ENCODE measurements around the gene CACTIN. TPM values are rescaled to one million over a fixed set of nuclear protein-coding genes. Genes with fewer than 3 reads are reported as not detected.

The CACTIN gene
- total RNA-seq, 1 donor from 2014 or later: 26.7 TPM

GRCh38 chr19:3661284-3662238 is 35.0 kb upstream of the CACTIN start:
- Mint-ChIP-seq H3K27ac (ENCODE audit: unreplicated experiment) (no peak overlapping the region), H3K9me3 (ENCODE audit: unreplicated experiment) (no peaks in the 10 kb centered on the region), H3K4me3 (ENCODE audit: unreplicated experiment) (no peak overlapping the region), H3K36me3 (ENCODE audit: low read depth, unreplicated experiment) (peaks cover 22% of the 10 kb centered on the region), H3K27me3 (ENCODE audit: low read depth, unreplicated experiment) (no peaks in the 10 kb centered on the region), H3K4me1 (ENCODE audit: low read depth, unreplicated experiment) (no peaks in the 10 kb centered on the region)
- DNase-seq (ENCODE audit: low read depth): no peak
- H3K4me1 ChIP-seq (ENCODE audit: insufficient read depth, low read length): no peaks in the 10 kb centered on the region
- peaks cover 28% of the 10 kb centered on the region for H4K20me1 ChIP-seq (ENCODE audit: insufficient read depth, low read length)
- no peak overlapping the region for H2AFZ ChIP-seq (ENCODE audit: low read depth, low read length)
- no peak overlapping the region for H3K9ac ChIP-seq (ENCODE audit: low read length)
- peaks cover 6% of the 10 kb centered on the region for H3K79me2 ChIP-seq (ENCODE audit: insufficient read depth, low read length)
- no peak overlapping the region for H3K4me2 ChIP-seq (ENCODE audit: low read length)
- H3K27ac ChIP-seq (ENCODE audit: low read depth, low read length): no peak overlapping the region
- no peak overlapping the region for H3K4me3 ChIP-seq (ENCODE audit: insufficient read depth, low read depth, low read length)
- FAIRE-seq: no peak
- no peaks in the 10 kb centered on the region for H3K36me3 ChIP-seq (ENCODE audit: insufficient read depth, low read length)
- peaks cover 3% of the 10 kb centered on the region for H3K9me3 ChIP-seq (ENCODE audit: insufficient read depth, low read depth, low read length)
- H3K27me3 ChIP-seq (ENCODE audit: insufficient read depth, low read length): no peaks in the 10 kb centered on the region
- TF ChIP-seq, protein P1, sequence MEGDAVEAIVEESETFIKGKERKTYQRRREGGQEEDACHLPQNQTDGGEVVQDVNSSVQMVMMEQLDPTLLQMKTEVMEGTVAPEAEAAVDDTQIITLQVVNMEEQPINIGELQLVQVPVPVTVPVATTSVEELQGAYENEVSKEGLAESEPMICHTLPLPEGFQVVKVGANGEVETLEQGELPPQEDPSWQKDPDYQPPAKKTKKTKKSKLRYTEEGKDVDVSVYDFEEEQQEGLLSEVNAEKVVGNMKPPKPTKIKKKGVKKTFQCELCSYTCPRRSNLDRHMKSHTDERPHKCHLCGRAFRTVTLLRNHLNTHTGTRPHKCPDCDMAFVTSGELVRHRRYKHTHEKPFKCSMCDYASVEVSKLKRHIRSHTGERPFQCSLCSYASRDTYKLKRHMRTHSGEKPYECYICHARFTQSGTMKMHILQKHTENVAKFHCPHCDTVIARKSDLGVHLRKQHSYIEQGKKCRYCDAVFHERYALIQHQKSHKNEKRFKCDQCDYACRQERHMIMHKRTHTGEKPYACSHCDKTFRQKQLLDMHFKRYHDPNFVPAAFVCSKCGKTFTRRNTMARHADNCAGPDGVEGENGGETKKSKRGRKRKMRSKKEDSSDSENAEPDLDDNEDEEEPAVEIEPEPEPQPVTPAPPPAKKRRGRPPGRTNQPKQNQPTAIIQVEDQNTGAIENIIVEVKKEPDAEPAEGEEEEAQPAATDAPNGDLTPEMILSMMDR (IDR thresholded peaks at IDR 0.05; ENCODE audit: insufficient read depth, low read depth, low read length): no peak
- TF ChIP-seq EZH2 (IDR thresholded peaks at IDR 0.05; ENCODE audit: insufficient read depth, low read length): no peak

DNA sequence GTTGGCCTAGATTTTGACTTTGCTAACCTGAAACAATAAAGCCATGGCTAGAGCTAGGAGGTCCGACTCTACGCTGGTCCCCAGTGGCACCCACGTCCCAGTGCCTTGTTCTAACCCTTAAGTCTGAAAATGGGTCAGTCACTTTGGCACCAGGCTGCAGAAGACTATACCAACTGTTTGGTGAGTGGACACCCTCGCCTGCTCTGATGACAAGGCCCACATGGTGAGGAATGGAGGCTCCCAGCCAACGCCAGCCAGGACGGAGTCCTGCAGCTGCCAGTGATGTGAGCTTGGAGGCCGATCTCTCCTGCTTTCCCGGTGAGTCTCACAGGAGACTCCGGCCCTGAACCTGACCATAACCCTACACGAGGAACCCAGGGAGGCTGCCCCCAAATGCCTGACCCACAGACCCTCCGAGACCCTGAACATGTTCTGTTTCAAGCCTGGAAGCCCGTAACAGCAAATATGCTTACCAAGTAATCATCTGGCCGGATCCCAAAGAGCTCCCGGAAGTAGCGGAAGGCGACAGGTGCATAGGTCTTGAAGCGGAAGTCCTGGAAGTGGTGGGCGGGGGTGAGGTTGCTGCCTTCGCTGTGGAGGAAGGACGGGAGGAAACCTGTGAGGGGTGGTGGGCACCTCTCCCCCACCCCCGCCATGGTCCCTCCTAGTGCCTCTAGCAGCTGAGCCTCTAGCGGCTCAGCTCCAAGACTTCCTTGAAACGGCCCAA is 34.1 kb upstream of the CACTIN start:
- peaks cover 3% of the 10 kb centered on the region for H3K9me3 ChIP-seq (ENCODE audit: insufficient read depth, low read depth, low read length)
- Mint-ChIP-seq H3K27me3 (ENCODE audit: low read depth, unreplicated experiment) (no peaks in the 10 kb centered on the region), H3K4me3 (ENCODE audit: unreplicated experiment) (no peak overlapping the region), H3K36me3 (ENCODE audit: low read depth, unreplicated experiment) (peaks cover 22% of the 10 kb centered on the region), H3K4me1 (ENCODE audit: low read depth, unreplicated experiment) (no peaks in the 10 kb centered on the region), H3K27ac (ENCODE audit: unreplicated experiment) (no peak overlapping the region), H3K9me3 (ENCODE audit: unreplicated experiment) (no peaks in the 10 kb centered on the region)
- no peak for FAIRE-seq
- no peak overlapping the region for H3K4me2 ChIP-seq (ENCODE audit: low read length)
- H3K27me3 ChIP-seq (ENCODE audit: insufficient read depth, low read length): no peaks in the 10 kb centered on the region
- H3K4me3 ChIP-seq (ENCODE audit: insufficient read depth, low read depth, low read length): no peak overlapping the region
- H3K27ac ChIP-seq (ENCODE audit: low read depth, low read length): no peak overlapping the region
- H3K36me3 ChIP-seq (ENCODE audit: insufficient read depth, low read length): no peaks in the 10 kb centered on the region
- no peak overlapping the region for H2AFZ ChIP-seq (ENCODE audit: low read depth, low read length)
- no peak overlapping the region for H3K9ac ChIP-seq (ENCODE audit: low read length)
- no peak for DNase-seq (ENCODE audit: low read depth)
- H4K20me1 ChIP-seq (ENCODE audit: insufficient read depth, low read length): peaks cover 20% of the 10 kb centered on the region
- H3K79me2 ChIP-seq (ENCODE audit: insufficient read depth, low read length): no peaks in the 10 kb centered on the region
- peaks cover 8% of the 10 kb centered on the region for H3K4me1 ChIP-seq (ENCODE audit: insufficient read depth, low read length)
- no peak for TF ChIP-seq EZH2 (IDR thresholded peaks at IDR 0.05; ENCODE audit: insufficient read depth, low read length)
- TF ChIP-seq, protein P1 (IDR thresholded peaks at IDR 0.05; ENCODE audit: insufficient read depth, low read depth, low read length): no peak

Measured in astrocyte (in vitro differentiated cells and primary cell).